Choroid plexus epithelial cell (primary cell): ENCODE measurements around the gene METTL2B.
"Not testable (repeated sequence)": the region's sequence is repeated elsewhere in the genome, so short reads cannot be mapped to it uniquely, and the experiment has no call there.

Experiments used
- DNase-seq: peaks from one replicate; pipeline ENCODE4 v3.0.0-alpha.2; 2010; ENCODE audit warnings: low read depth
- H3K4me3 ChIP-seq: 2 replicates; pipeline ENCODE4 v1.5.1; 2011; ENCODE audit warnings: low read depth, mild to moderate bottlenecking, control low read depth, low read length, moderate library complexity
- TF ChIP-seq, protein P1 (sequence below): conservative IDR thresholded peaks from 2 replicates; pipeline ENCODE4 v1.5.1; 2011; ENCODE audit warnings: low read depth, mild to moderate bottlenecking, control low read depth, inconsistent platforms, low read length, moderate library complexity

Gene METTL2B

DNA sequence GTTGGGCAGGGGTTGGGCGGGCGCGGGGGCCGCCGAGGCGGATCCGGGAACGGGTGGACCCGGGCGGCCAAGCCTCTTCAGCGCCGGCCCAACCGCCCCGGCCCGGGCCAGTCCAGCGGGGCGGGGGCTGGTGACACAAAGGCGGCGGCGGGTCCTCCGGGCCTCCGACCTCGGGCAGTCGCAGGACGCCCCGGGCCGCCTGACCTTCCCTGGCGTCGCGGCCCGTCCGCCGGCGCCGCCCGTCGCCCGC is 54.2 kb downstream of the METTL2B start:
- H3K4me3 ChIP-seq = peak overlapping the region; percentile 73
- TF ChIP-seq, protein P1, sequence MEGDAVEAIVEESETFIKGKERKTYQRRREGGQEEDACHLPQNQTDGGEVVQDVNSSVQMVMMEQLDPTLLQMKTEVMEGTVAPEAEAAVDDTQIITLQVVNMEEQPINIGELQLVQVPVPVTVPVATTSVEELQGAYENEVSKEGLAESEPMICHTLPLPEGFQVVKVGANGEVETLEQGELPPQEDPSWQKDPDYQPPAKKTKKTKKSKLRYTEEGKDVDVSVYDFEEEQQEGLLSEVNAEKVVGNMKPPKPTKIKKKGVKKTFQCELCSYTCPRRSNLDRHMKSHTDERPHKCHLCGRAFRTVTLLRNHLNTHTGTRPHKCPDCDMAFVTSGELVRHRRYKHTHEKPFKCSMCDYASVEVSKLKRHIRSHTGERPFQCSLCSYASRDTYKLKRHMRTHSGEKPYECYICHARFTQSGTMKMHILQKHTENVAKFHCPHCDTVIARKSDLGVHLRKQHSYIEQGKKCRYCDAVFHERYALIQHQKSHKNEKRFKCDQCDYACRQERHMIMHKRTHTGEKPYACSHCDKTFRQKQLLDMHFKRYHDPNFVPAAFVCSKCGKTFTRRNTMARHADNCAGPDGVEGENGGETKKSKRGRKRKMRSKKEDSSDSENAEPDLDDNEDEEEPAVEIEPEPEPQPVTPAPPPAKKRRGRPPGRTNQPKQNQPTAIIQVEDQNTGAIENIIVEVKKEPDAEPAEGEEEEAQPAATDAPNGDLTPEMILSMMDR = no peak
- DNase-seq = no peak

DNA sequence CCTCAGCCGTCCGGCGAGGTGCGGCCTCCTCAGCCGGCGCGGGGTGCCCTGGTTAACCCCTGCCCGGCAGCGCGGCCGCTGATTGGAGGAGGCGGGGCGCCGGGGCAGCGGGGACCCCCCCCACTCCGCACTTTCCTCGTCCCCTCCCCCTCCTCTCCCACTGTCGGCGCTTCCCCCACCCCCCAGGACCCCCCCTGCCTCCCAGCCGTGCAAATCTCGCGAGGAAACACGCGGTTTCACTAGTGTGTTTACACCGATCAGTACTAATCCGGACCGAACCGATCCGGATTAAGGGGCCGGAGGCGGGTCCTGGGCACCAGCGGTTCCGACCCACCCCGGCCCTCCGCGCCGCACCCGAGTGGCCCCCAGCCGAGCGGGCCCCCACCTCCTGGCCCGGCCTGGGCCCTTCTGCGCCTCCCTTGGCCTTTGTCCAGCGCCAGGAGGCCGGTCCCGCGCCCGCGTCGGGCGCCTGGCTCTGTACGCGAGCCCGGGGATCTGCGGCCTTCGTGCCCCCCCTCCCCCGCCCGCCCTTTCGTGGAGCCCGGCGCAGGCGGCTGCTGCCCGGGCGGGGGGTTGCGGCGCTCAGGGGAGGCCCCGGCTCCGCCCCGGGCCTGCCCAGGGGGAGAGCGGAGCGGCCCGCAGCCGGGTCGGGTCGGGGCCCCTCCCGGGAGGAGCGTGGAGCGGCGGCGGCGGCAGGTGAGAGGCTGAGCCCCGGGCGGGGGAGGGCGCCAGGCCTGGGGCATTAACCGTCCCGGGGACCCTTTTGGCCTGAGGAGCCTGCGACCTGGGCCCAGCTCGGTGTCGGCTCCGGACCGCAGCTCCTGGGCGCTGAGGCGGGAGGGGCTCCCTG is 54.8 kb downstream of the METTL2B start:
- H3K4me3 ChIP-seq = peak overlapping the region; percentile 73
- DNase-seq = peak; percentile 78

DNA sequence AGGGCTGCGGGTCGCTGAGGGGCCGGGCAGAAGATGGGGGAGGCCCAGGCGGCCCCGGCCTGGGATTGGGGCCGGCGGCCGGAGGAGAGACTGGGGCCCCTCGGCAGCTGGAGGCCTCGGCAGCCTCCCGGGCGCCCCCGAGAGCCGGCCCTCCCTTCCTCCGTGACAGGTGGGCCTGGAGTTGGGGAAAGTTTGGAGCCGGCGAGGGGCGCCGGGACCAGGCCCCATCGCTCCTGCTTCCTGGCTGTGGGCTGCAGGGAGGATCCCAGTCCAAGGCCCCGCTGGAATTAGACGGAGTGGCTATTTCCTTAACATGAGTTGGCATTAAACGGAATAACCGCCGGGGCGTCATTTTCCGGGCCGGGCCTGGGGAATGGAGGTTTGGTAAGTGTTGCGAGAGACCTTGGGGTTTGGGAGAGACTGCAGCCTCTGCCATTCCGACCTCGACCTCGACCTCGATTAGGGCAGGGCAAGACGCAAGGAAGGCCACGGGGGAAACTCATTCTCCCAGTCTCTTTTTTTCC is 55.5 kb downstream of the METTL2B start:
- H3K4me3 ChIP-seq = peak overlapping the region; percentile 73
- peak; percentile 14 for DNase-seq

DNA sequence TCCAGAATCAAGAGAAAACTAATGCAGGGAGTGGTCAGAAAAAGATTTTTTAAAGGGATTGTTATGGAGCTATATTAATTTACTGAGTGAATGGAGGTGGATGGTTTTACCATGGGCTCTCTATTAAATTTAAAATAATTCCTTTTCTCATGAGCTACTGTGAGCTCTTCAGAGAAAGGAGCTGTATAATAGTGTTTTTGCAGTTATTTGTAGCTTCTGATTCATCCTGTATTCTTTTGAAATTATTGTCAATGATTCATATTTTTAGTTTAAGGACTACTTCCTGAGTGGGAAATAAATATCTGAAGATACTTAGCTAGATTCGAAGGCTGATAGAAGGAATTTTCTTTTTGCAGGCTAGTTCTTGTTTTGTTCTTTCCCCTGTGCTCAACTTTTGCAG is 56.4 kb downstream of the METTL2B start:
- peak overlapping the region; percentile 36 for H3K4me3 ChIP-seq
- DNase-seq = not testable (repeated sequence)

DNA sequence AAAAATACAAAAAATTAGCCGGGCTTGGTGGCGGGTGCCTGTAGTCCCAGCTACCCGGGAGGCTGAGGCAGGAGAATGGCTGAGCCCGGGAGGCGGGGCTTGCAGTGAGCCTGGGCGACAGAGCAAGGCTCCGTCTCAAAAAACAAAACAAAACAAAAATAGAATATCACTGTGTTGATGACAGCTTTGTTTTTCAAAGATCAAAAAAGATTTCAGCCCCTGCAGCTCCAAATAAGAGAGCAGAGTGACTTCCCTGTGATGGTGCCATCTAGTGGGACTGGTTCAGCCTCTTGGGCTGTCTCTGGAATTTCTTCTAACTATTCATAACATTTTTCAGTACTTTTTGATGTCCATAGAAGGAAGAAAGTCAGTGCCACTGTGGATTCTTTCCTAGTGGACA is 60.9 kb downstream of the METTL2B start:
- TF ChIP-seq, protein P1 = peak; percentile 49

DNA sequence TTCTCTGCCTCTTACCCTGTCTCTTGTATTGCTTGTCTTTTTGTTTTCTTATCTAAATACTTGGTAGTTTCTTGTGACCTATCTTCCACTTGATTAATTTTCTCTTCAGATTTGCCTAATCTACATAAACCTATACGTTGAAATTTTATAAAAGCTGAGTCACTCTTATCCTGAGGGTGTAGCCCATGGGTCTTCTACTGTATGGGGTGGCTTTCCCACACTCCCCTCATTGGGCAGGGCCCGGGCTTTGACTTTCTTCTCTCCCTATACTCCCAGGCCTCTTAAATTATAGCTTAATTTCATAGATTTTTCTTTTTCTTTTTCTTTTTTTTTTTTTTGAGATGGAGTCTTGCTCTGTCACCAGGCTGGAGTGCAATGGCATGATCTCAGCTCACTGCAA is 66.0 kb downstream of the METTL2B start:
- not testable (repeated sequence) for H3K4me3 ChIP-seq, DNase-seq

More for the DNA sequence above, 60.9 kb downstream of the METTL2B start:
- not testable (repeated sequence) for H3K4me3 ChIP-seq
- DNase-seq = peak; percentile 49

DNA sequence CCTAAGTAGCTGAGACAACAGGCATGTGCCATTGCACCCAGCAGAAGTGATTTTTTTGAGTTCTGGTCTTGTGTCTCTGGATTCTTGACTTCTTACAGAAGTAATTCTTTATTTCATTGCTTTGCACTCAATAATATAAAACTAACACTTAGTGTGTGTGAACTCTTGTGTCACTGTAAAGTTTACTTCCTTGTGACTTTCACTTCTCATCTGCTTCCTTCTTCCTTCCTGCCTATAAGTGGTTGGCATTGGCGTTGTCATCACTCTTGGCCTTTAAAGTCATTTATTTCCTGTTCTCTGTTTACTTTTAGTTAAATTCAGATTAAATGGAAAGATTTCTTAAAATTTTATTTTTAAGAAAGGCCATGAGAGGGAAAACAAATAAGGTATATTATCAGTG is 66.8 kb downstream of the METTL2B start:
- not testable (repeated sequence) for DNase-seq, H3K4me3 ChIP-seq

DNA sequence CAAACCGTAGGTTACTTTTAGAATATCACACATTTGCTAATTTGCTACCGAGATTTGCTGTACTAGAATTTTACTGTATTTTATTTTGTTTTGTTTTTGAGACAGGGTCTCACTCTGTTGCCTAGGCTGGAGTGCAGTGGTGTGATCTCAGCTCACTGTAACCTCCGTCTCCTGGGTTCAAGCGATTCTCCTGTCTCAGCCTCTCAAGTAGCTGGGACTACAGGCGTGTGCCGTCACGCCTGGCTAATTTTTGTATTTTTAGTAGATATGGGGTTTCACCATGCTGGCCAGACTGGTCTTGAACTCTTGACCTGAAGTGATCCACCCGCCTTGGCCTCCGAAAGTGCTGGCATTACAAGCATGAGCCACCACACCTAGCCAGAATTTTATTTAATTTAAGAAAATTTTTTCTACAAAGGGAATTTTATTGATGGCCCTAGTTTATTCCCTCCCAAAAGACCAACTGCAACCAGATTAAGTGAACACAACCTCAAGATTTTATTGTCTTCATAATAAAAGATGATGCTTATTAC is 69.8 kb downstream of the METTL2B start:
- H3K4me3 ChIP-seq, DNase-seq: not testable (repeated sequence)

DNA sequence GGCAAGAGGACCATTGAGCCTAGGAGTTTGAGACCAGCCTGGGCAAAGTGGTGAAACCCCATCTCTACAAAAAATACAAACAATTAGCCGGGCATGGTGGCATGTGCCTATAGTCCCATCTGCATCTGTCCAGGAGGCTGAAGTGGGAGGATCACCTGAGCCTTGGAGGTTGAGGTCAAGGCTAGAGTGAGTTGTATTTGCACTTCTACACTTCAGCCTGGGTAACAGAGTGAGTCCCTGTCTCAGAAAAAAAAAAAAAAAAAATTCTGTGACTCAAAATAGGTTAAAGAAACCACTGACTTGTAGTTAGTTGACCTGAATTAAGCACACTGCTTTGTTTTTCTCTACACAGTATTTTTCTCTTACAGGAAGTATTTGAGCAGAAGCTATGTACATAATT is 74.4 kb downstream of the METTL2B start:
- TF ChIP-seq, protein P1 = no peak
- no peak overlapping the region for H3K4me3 ChIP-seq

DNA sequence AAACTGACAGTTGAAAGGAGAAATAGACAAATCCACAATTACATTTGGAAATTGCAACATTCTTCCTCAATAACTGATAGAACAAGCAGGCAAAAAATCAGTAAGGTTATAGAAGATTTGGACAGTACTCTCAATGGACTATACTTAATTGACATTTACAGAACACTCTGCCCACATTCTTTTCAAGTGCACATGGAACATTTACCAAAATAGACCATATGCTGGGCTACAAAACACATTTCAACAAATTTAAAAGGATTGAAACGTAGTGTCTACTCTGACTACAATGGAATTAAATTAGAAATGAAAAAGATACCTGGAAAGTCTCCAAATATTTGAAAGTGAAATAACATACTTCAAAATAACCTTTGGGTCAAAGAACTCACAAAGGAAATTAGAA is 77.8 kb downstream of the METTL2B start:
- not testable (repeated sequence) for DNase-seq

More for the DNA sequence above, 74.4 kb downstream of the METTL2B start:
- no peak for DNase-seq

More for the DNA sequence above, 77.8 kb downstream of the METTL2B start:
- not testable (repeated sequence) for H3K4me3 ChIP-seq
